Lower leg skin (tissue), 3 donors: ENCODE data around the gene PIP4K2A.

Experiments used
- CTCF ChIP-seq, 3 donors: fragments of 450-650 bp; IDR thresholded peaks; one replicate each; pipeline ENCODE4 v1.5.1; 2016; ENCODE audit warnings: antibody characterized with exemption in 3 of 3, mild to moderate bottlenecking in 3 of 3, moderate library complexity in 2 of 3
- POLR2A ChIP-seq, 2 donors: fragments of 450-650 bp; IDR thresholded peaks; one replicate each; pipeline ENCODE4 v1.6.1; 2016 to 2017; ENCODE audit warnings: antibody characterized with exemption in 2 of 2, mild to moderate bottlenecking in 1 of 2, moderate library complexity in 1 of 2

- TF ChIP-seq CTCF (IDR thresholded peaks at IDR 0.05) (no peak), POLR2A (IDR thresholded peaks at IDR 0.05) (no peak)
These were observed 83.2 kb downstream of the PIP4K2A start for GRCh38 chr10:22631185-22631584.
